Activated T-helper 1 cell treated with anti-CD3 and anti-CD28 coated beads, Interleukin-12 subunit alpha, Interleukin-12 subunit beta, Interleukin-2, Interleukin-4 antibody, amounts not matched to agents 30 ng/mL and 10 ng/mL and 1 ng/mL, durations not matched to agents 14 hours and 24 hours and 36 hours (primary cell): ENCODE measurements around the gene MZF1. TPM values are rescaled to one million over a fixed set of nuclear protein-coding genes. Genes with fewer than 3 reads are reported as not detected.

ENCODE experiments used
- DNase-seq: peaks from one replicate; pipeline ENCODE4 v3.0.0; 2021; ENCODE audit warnings: low spot score
- H3K27ac Mint-ChIP-seq: one replicate; pipeline ENCODE4 v1.8.0; 2021; ENCODE audit warnings: mild to moderate bottlenecking, mixed read lengths
- H3K27me3 Mint-ChIP-seq: one replicate; pipeline ENCODE4 v1.8.0; 2022; ENCODE audit warnings: mild to moderate bottlenecking, moderate library complexity, mixed read lengths; ENCODE audit not compliant: insufficient read depth
- H3K36me3 Mint-ChIP-seq: one replicate; pipeline ENCODE4 v1.8.0; 2021; ENCODE audit warnings: low read depth, mixed read lengths
- H3K4me1 Mint-ChIP-seq: one replicate; pipeline ENCODE4 v1.8.0; 2021; ENCODE audit warnings: low read depth, mixed read lengths
- H3K4me3 Mint-ChIP-seq: one replicate; pipeline ENCODE4 v1.8.0; 2021; ENCODE audit warnings: mild to moderate bottlenecking, moderate library complexity, mixed read lengths
- H3K9me3 Mint-ChIP-seq: one replicate; pipeline ENCODE4 v1.8.0; 2021; ENCODE audit warnings: mixed read lengths
- intact Hi-C: fragments of 100-400 bp; cut with micrococcal nuclease; formaldehyde crosslinking; loops from one replicate; pipeline ENCODE4 v1.15.1; 2024
- total RNA-seq: library from RNA; stranded (reverse); gene quantifications from 2 replicates; pipeline ENCODE4 v1.2.3, GENCODE V29; 2022

MZF1 gene
- total RNA-seq, 1 donor from 2014 or later, result 21.6 TPM

DNA sequence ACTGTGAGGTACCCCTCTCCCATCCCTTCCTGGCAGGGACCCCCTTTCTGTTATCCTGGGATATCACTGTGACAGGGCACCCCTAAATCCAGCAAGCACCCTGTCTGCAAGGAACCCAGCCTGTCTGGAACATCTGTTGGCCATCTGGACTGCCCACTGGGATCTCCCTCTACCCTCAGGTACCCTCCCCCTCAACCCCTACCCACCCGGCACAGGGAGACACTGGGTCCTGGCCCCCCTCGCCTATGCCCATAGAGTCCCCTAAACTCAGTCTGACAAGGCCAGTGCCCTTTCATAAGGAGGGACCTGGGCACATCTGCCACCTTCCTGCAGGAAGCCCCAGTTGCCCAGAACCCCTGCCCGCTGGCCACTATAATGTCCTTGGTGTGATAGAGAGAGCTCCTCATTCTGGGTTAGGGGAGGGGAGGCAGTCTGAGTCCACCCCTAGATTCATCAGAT lies 58.5 kb downstream of the MZF1 start:
- H3K4me1 Mint-ChIP-seq, result peaks cover 24% of the 10 kb centered on the region
- intact Hi-C loops, result loop anchor here (1.0 kb wide), 7 partner anchors 15 to 187 kb away; partner anchors contain the start of genes TRIM28 and ZNF446
- DNase-seq, result no peak

DNA sequence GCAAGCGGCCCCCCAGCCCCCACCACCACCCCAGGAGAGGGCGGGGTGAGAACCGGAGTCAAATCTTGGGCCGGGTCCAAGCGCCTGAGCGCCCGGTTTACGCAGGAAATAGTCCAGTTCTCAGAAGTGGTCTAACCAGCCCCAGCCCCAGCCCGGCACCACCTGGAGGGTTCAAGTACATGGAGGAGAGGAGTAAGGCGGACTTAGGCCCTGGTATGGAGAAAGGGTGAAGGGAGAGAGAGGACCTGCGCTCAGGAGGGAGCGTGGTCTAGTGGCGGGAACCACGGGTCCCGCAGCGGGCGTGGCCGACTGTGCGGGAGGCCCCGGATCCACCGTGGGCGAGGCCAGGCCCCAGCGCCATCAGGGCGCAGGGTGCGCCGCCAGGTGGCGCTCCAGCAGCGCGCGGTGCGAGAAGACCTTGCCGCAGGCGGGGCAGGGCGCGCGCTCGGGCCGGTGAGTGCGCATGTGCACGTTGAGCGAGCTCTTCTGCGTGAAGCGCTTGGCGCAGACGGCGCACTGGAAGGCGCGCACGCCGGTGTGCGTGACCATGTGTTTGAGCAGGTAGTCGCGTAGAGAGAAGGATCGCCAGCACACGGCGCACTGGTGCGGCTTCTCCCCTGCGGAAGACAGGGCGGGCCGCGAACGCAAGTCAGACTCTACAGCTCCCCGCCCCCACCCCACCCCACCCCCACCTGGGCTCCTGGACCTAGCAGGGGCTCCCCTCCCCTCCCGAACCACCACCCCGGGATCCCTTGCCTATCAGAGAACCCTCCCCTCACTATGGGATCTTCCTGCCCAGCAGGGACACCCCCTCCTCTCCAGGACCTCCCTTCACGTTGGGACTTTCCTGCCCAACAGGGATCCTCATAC lies 59.2 kb downstream of the MZF1 start:
- peak overlapping the region; percentile 96 for H3K27ac Mint-ChIP-seq
- peak overlapping the region; percentile 91 for H3K4me3 Mint-ChIP-seq
- intact Hi-C loops, result loop anchor here (1.0 kb wide), 7 partner anchors 15 to 187 kb away; partner anchors contain the start of genes TRIM28 and ZNF446
- H3K4me1 Mint-ChIP-seq, result peaks cover 20% of the 10 kb centered on the region
- peak; percentile 96 for DNase-seq
- H3K27me3 Mint-ChIP-seq, result peaks cover 3% of the 10 kb centered on the region
- H3K9me3 Mint-ChIP-seq, result no peaks in the 10 kb centered on the region
- peaks cover 19% of the 10 kb centered on the region for H3K36me3 Mint-ChIP-seq

More for the DNA sequence above, 58.5 kb downstream of the MZF1 start:
- H3K9me3 Mint-ChIP-seq, result no peaks in the 10 kb centered on the region
- peak overlapping the region; percentile 89 for H3K27ac Mint-ChIP-seq
- H3K4me3 Mint-ChIP-seq, result peak overlapping the region; percentile 91
- peaks cover 3% of the 10 kb centered on the region for H3K27me3 Mint-ChIP-seq
- H3K36me3 Mint-ChIP-seq, result peaks cover 23% of the 10 kb centered on the region

- no peaks in the 10 kb centered on the region for H3K9me3 Mint-ChIP-seq
Measured at GRCh38 chr19:58513213-58513693, 59.9 kb downstream of the MZF1 start.

More at GRCh38 chr19:58513213-58513693, 59.9 kb downstream of the MZF1 start:
- intact Hi-C loops, result no loop called here
- DNase-seq, result no peak
- Mint-ChIP-seq H3K4me3 (peak overlapping the region; percentile 78), H3K4me1 (peaks cover 13% of the 10 kb centered on the region), H3K36me3 (peaks cover 17% of the 10 kb centered on the region), H3K27me3 (peaks cover 3% of the 10 kb centered on the region), H3K27ac (peak overlapping the region; percentile 58)

Other genes with a start within 250 kb of the MZF1 start
- gene ZSCAN22, start 246.3 kb downstream of the MZF1 start, total RNA-seq, result 4.7 and 4.8 TPM in 2 replicates
- 7.1 and 7.7 TPM in 2 replicates for gene A1BG, start 219.8 kb downstream of the MZF1 start, total RNA-seq
- gene ZNF497, start 210.6 kb downstream of the MZF1 start, total RNA-seq, result 0.76 and 0.93 TPM in 2 replicates
- 0.86 and 1.4 TPM in 2 replicates for gene ZNF837, start 192.3 kb downstream of the MZF1 start, total RNA-seq
- 1,157 and 1,161 TPM in 2 replicates for gene RPS5, start 186.1 kb downstream of the MZF1 start, total RNA-seq
- gene RNF225, start 177.7 kb downstream of the MZF1 start, total RNA-seq, result 0.65 and 1.6 TPM in 2 replicates
- gene ZNF584, start 164.7 kb downstream of the MZF1 start, total RNA-seq, result 17.8 and 20.6 TPM in 2 replicates
- 3.4 and 3.5 TPM in 2 replicates for gene ZNF132, start 133.2 kb downstream of the MZF1 start, total RNA-seq
- 14.3 and 15.1 TPM in 2 replicates for gene ZNF324B, start 121.7 kb downstream of the MZF1 start, total RNA-seq
- 12.8 and 15.5 TPM in 2 replicates for gene ZNF324, start 106.3 kb downstream of the MZF1 start, total RNA-seq
- 6.6 and 6.7 TPM in 2 replicates for gene ZNF446, start 97.0 kb downstream of the MZF1 start, total RNA-seq
- 23.3 and 24.7 TPM in 2 replicates for gene SLC27A5, start 61.3 kb downstream of the MZF1 start, total RNA-seq
- 15.9 and 17.4 TPM in 2 replicates for gene ZBTB45, start 53.5 kb downstream of the MZF1 start, total RNA-seq
- gene TRIM28, start 29.3 kb downstream of the MZF1 start, total RNA-seq, result 664 and 687 TPM in 2 replicates
- 109 and 114 TPM in 2 replicates for gene CHMP2A, start 18.2 kb downstream of the MZF1 start, total RNA-seq
- gene UBE2M, start 14.7 kb downstream of the MZF1 start, total RNA-seq, result 147 and 164 TPM in 2 replicates